HepG2 (cell line): ENCODE measurements around the gene SMYD5.

Experiments used
- ARNTL ChIP-seq: sonication (generic); formaldehyde crosslinking; IDR thresholded peaks from 2 replicates; pipeline ENCODE4 v1.4.0; 2020; ENCODE audit warnings: mild to moderate bottlenecking, missing genetic modification reagents
- CTCF ChIP-seq: sonication (generic); formaldehyde crosslinking; IDR thresholded peaks from 2 replicates; pipeline ENCODE4 v1.5.0; 2020; ENCODE audit warnings: mild to moderate bottlenecking, missing genetic modification reagents, moderate library complexity
- FOXP1 ChIP-seq, 2 experiments: fragments of 450-650 bp in 1 of 2; IDR thresholded peaks; 2 replicates each; pipeline ENCODE4 v1.6.1; 2017 to 2018; ENCODE audit warnings: antibody characterized with exemption in 1 of 2
- GABPA ChIP-seq, 2 experiments: IDR thresholded peaks; 2 replicates each; pipeline ENCODE4 v1.6.1; 2011 to 2016; ENCODE audit warnings: low read depth in 2 of 2, low read length in 1 of 2, missing biosample characterization in 1 of 2, missing genetic modification characterization in 1 of 2
- NCOA5 ChIP-seq: sonication (generic); formaldehyde crosslinking; IDR thresholded peaks from 2 replicates; pipeline ENCODE4 v1.4.0; 2020; ENCODE audit warnings: missing genetic modification reagents
- POLR2A ChIP-seq, 2 experiments: IDR thresholded peaks; 2 replicates each; pipeline ENCODE4 v1.6.1; 2011; ENCODE audit warnings: low read depth in 2 of 2, low read length in 2 of 2, mild to moderate bottlenecking in 1 of 2, moderate library complexity in 1 of 2; ENCODE audit not compliant: insufficient read depth in 1 of 2
- SMAD3 ChIP-seq: sonication (generic); formaldehyde crosslinking; IDR thresholded peaks from 2 replicates; pipeline ENCODE4 v1.4.0; 2020; ENCODE audit warnings: missing genetic modification reagents
- UBTF ChIP-seq: sonication (generic); formaldehyde crosslinking; IDR thresholded peaks from 2 replicates; pipeline ENCODE4 v1.4.0; 2020; ENCODE audit warnings: mild to moderate bottlenecking, missing genetic modification reagents

GRCh38 chr2:73217160-73217559, 3.1 kb downstream of the SMYD5 start:
- TF ChIP-seq FOXP1 (IDR thresholded peaks at IDR 0.05) (no peak), FOXP1 (CRISPR knock-in tag; IDR thresholded peaks at IDR 0.05) (no peak), NCOA5 (no peak), POLR2A (IDR thresholded peaks at IDR 0.05; ENCODE audit: insufficient read depth in 1 of 2, low read depth in 2 of 2, low read length in 2 of 2) (no peak), SMAD3 (no peak), UBTF (CRISPR knock-in tag) (no peak), CTCF (CRISPR knock-in tag) (no peak), ARNTL (CRISPR knock-in tag) (no peak), GABPA (IDR thresholded peaks at IDR 0.05; ENCODE audit: low read depth, low read length) (no peak), GABPA (CRISPR knock-in tag; IDR thresholded peaks at IDR 0.05; ENCODE audit: low read depth) (no peak)
